ENCODE measurements around the gene MRPS23. TPM values are rescaled to one million over a fixed set of nuclear protein-coding genes. Genes with fewer than 3 reads are reported as not detected.

Gene MRPS23
- total and polyA plus RNA-seq, 2 of the 13 experiments (the other 11 are each of a cell fraction or from before 2014, with no cell fraction given): 63.2 to 181 TPM

GRCh38 chr17:57849874-57850754 is at the start of gene MRPS23 (continued):
- TF ChIP-seq AKAP8 (CRISPR knock-in tag; IDR thresholded peaks at IDR 0.05) (peak; percentile 97), HCFC1 (IDR thresholded peaks at IDR 0.05; ENCODE audit: low read depth, low read length) (peak; percentile 91), ZNF263 (CRISPR knock-in tag; IDR thresholded peaks at IDR 0.05) (peak; percentile 96), PHF8 (CRISPR knock-in tag; IDR thresholded peaks at IDR 0.05) (peak; percentile 91), ZNF768 (CRISPR knock-in tag; IDR thresholded peaks at IDR 0.05) (peak; percentile 72; the same call in 1 of the 2 replicates), FOSL1 (CRISPR knock-in tag; IDR thresholded peaks at IDR 0.05; ENCODE audit: borderline replicate concordance) (0 out of 2 replicates have a peak, but pooled peaks have one; percentile 11), SALL1 (CRISPR knock-in tag; IDR thresholded peaks at IDR 0.05) (peak; percentile 98), PLRG1 (conservative IDR thresholded peaks at IDR 0.05) (no peak), HES4 (CRISPR knock-in tag; IDR thresholded peaks at IDR 0.05; ENCODE audit: borderline replicate concordance) (0 out of 2 replicates have a peak, but pooled peaks have one; percentile 59), CC2D1A (CRISPR knock-in tag; IDR thresholded peaks at IDR 0.05) (no peak), KMT2A (CRISPR knock-in tag; IDR thresholded peaks at IDR 0.05) (peak; percentile 100), HNRNPUL1 (IDR thresholded peaks at IDR 0.05; ENCODE audit: low read depth, low read length) (no peak), ZFP36 (IDR thresholded peaks at IDR 0.05; ENCODE audit: borderline replicate concordance, low read depth, low read length, partially characterized antibody) (no peak), HNF4G (IDR thresholded peaks at IDR 0.05; ENCODE audit: borderline replicate concordance, low read depth, low read length) (peak; percentile 76; the same call in 1 of the 2 replicates), HNF4G (CRISPR knock-in tag; IDR thresholded peaks at IDR 0.05; ENCODE audit: borderline replicate concordance, low read depth) (peak; percentile 92), SKI (IDR thresholded peaks at IDR 0.05; ENCODE audit: partially characterized antibody) (peak; percentile 80), THAP7 (CRISPR knock-in tag; IDR thresholded peaks at IDR 0.05) (no peak; the same call in 1 of the 2 replicates), ZSCAN9 (CRISPR knock-in tag; IDR thresholded peaks at IDR 0.05; ENCODE audit: borderline replicate concordance) (peak; percentile 99), ZNF33B (CRISPR knock-in tag; IDR thresholded peaks at IDR 0.05) (peak; percentile 95; the same call in 1 of the 2 replicates), ZNF501 (CRISPR knock-in tag; IDR thresholded peaks at IDR 0.05) (peak; percentile 100), ZNF570 (CRISPR knock-in tag; IDR thresholded peaks at IDR 0.05; ENCODE audit: borderline replicate concordance) (no peak; the same call in 1 of the 2 replicates)
- TF ChIP-seq, protein P1, sequence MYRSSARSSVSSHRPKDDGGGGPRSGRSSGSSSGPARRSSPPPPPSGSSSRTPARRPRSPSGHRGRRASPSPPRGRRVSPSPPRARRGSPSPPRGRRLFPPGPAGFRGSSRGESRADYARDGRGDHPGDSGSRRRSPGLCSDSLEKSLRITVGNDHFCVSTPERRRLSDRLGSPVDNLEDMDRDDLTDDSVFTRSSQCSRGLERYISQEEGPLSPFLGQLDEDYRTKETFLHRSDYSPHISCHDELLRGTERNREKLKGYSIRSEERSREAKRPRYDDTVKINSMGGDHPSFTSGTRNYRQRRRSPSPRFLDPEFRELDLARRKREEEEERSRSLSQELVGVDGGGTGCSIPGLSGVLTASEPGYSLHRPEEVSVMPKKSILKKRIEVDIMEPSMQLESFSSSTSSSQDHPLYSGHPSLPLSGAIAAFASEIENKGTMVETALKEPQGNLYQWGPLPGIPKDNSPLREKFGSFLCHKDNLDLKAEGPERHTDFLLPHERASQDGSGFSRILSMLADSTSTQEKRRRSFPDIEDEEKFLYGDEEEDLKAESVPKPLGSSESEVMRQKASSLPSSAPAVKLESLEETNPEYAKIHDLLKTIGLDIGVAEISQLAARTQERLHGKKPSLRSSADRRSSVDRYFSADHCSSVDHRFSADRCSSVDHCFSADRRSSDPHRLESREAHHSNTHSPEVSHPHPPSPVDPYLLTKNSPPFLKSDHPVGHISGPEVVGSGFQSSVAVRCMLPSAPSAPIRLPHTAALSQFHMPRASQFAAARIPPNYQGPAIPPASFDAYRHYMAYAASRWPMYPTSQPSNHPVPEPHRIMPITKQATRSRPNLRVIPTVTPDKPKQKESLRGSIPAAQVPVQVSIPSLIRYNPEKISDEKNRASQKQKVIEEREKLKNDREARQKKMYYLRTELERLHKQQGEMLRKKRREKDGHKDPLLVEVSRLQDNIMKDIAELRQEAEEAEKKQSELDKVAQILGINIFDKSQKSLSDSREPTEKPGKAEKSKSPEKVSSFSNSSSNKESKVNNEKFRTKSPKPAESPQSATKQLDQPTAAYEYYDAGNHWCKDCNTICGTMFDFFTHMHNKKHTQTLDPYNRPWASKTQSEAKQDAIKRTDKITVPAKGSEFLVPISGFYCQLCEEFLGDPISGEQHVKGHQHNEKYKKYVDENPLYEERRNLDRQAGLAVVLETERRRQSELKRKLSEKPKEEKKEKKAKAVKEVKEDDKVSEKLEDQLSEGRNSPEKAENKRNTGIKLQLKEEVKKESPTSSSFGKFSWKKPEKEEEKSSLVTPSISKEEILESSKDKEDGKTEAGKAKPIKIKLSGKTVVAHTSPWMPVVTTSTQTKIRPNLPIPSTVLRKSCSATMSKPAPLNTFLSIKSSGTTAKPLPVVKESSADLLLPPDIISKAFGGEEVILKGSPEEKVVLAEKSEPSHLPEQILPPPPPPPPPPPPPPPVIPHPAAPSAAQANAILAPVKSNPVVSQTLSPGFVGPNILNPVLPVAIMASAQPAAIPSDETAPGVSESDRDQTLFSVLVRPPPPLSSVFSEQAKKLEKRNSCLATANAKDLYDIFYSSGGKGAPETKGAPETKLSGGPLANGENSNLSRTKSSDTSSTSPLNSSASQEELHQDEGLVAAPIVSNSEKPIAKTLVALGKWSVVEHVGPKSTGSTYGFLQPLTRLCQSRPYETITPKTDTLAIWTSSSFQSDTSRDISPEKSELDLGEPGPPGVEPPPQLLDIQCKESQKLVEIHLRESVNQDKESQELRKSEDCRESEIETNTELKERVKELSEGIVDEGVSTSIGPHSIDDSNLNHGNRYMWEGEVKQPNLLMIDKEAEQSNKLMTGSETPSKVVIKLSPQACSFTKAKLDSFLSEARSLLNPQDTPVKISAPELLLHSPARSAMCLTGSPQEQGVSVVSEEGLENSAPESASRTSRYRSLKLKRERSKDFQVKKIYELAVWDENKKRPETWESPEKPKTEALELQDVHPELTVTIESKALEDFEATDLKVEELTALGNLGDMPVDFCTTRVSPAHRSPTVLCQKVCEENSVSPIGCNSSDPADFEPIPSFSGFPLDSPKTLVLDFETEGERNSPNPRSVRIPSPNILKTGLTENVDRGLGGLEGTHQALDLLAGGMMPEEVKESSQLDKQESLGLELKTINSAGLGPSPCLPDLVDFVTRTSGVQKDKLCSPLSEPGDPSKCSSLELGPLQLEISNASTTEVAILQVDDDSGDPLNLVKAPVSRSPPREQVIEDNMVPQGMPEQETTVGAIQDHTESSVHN (CRISPR knock-in tag; IDR thresholded peaks at IDR 0.05): peak; percentile 96

Data from HepG2 (cell line).